OCI-LY3 (cell line): Measurements from ENCODE around the gene GSC2.

Source experiments
- EZH2phosphoT487 ChIP-seq: fragments of 200-600 bp; shearing (Covaris generic); IDR thresholded peaks from 2 replicates; pipeline ENCODE4 v1.6.1; 2018; ENCODE audit warnings: antibody characterized with exemption, mixed run types, low read depth
- TF ChIP-seq, protein P1 (sequence below): fragments of 200-600, 300-600 bp; sonication (generic); IDR thresholded peaks from 2 replicates; pipeline ENCODE4 v1.5.1; 2014; ENCODE audit warnings: antibody characterized with exemption, low read length, low read depth

DNA sequence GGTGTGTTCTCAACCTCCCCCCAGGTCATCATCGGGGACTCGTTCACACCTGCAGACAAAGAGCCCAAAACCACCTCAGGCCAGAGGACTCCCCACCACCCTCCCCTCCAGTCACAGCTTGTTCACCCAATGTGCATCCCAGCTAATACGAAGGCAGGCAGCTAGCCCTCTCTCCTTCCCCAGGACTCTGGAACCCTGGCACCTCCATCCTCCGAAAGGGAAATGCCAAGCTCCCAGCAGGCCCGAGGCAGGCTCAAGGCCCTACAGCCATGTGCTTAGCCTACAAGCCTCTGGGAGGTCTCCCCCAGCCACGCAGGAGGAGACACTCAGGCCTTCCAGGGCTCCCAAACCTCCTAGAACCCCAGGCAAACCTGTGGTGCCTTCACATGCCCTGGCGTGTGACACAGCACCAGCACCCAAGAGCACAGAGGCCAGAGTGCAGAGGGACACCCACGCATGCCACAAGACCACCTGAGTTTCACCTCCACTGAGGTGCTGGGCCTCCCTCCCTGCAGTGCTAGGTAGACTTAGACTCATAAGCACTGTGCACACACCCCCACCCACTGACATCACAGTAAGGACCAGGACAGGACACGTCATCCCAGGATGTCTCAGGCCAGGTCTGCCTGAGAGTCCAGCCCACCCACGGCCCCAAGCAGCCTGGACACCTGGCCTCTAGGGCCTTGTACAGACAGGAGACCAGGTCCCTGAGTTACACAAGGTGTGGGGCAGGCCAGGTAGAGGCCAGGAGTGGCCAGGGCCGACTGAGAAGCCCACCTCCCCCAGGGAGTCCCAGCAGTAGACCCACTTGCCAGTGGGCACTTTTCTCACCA, 12.5 kb downstream of the GSC2 start:
- TF ChIP-seq, protein P1, sequence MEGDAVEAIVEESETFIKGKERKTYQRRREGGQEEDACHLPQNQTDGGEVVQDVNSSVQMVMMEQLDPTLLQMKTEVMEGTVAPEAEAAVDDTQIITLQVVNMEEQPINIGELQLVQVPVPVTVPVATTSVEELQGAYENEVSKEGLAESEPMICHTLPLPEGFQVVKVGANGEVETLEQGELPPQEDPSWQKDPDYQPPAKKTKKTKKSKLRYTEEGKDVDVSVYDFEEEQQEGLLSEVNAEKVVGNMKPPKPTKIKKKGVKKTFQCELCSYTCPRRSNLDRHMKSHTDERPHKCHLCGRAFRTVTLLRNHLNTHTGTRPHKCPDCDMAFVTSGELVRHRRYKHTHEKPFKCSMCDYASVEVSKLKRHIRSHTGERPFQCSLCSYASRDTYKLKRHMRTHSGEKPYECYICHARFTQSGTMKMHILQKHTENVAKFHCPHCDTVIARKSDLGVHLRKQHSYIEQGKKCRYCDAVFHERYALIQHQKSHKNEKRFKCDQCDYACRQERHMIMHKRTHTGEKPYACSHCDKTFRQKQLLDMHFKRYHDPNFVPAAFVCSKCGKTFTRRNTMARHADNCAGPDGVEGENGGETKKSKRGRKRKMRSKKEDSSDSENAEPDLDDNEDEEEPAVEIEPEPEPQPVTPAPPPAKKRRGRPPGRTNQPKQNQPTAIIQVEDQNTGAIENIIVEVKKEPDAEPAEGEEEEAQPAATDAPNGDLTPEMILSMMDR = no peak
- TF ChIP-seq EZH2phosphoT487 = no peak
